SKM-1 treated with dmso at 0.1 percent for 144 hours (cell line): ENCODE data around the gene POLR1C.
"Not testable (repeated sequence)": the region's sequence is repeated elsewhere in the genome, so short reads cannot be mapped to it uniquely, and the experiment has no call there.

Experiments
- DNase-seq: peaks from one replicate; lab custom pipeline; 2025; ENCODE audit not compliant: unreplicated experiment; lab: John Stamatoyannopoulos, UW

The POLR1C gene

DNA sequence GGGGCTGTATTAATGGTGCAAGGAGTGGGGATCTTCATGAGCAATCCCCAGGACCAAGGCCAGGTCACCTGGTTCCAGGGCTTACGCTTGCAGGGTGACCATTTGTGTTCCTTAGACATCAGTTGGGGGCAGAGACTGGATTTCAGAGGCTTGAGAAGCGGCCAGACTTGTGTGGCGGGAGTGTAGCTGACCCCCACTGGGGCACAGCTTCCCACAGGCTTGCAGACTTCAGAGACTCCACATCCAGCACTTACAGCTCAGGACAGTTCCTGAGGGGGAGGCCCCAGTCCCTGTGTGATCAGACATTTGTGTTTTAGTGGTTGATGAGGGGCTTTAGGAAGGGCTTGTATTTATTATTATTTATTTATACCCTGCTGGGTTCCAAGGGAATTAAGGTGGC, 24.2 kb upstream of the POLR1C start:
- DNase-seq, result no peak

DNA sequence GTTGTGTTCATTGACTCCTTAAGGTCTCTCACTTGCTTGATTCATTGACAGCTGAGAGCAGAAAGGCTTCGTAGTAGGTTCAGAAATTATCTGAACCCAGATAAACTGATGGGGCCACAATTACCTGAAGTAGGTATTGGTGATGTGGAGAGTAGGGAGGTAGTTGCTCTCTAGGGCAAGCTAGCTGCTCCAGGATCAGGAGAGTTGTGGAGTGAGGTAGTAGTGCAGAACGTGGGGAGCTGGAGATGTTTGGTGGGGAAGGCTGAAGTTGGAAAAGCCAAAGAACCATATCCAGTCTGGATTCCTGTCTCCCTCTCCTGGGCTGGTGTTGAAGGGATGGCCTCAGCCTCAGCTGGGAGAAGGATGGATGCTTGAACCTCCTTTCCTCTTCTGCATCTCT, 23.7 kb upstream of the POLR1C start:
- DNase-seq, result no peak

DNA sequence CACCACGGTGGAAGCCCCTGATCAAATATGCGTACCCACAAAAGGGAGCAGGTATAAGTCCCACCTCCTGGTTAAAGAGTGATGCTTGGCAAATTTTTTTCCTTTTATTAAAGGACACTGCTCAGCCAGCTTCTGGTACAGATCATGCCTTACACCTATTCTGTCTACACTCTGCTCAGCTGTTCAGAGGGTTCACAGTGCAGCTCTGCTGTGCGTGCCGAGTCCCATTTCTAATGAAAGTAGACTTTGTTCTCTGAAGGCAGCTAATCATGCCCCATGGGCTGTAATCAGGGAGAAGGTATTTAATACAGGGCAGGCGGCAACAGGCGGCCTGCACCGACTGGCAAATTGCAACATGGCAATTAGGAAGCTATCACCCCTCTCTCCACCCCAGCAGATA, 23.1 kb upstream of the POLR1C start:
- DNase-seq, result no peak

DNA sequence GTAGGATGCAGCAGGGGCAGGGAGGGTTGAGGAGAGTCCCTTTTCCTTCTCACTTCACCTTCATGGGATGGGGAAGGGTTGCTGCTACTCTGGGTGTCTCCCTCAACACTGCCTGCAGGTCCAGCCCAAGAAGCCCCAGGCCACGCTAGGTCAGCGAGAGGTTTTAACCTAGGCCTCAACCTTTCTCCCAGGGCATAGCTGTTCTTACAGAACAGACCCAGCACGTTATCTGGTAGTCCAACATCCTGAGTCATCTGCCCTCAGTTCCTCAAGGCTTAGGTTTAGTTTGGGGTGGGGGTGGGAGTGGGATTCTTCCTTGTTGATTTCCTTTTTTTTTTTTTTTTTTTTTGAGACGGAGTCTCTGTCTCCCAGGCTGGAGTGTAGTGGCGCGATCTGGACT, 22.6 kb upstream of the POLR1C start:
- DNase-seq, result no peak

DNA sequence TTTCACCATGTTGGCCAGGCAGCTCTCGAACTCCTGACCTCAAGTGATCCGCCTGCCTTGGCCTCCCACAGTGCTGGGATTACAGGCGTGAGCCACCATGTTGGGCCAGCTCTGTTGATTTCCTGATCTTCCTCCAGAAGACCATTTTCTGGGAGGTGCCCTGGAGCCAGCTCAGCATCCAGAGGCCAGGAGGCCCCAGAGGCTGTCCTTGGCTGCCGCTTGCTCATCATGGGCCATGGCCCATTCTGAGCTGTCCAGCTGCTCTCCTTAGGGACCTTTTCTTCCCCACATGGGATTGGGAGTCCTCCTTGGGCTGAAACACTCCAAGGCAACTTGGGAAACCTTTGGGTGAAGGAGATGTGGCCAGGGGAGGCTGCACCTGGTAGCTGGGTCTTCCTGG, 22.1 kb upstream of the POLR1C start:
- no peak for DNase-seq

DNA sequence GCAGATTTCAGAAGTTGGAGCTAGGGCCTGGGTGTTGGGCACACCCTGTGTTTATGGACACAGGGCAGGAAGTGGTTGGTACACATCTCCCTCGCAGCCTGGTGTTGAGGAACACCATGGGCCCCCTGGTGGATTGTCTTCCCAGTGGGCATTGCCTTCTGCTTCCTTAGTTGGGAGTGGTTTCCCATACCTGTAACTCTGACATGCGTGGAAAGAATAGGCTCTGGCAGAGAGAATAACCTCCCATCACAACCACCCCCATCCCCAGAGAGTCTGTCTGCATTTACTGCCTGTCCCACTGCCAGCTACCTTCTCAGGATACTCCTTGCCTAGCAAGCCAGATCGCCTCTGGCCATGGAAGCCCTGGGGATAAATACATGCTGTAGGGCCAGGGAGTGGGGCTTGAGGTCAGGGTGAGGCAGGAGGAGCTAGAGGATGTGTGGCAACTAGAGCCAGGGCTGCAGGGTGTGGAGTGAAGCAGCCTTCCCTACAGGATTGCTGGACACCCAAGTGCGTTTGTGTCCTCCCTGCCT, 21.4 kb upstream of the POLR1C start:
- DNase-seq, result no peak

DNA sequence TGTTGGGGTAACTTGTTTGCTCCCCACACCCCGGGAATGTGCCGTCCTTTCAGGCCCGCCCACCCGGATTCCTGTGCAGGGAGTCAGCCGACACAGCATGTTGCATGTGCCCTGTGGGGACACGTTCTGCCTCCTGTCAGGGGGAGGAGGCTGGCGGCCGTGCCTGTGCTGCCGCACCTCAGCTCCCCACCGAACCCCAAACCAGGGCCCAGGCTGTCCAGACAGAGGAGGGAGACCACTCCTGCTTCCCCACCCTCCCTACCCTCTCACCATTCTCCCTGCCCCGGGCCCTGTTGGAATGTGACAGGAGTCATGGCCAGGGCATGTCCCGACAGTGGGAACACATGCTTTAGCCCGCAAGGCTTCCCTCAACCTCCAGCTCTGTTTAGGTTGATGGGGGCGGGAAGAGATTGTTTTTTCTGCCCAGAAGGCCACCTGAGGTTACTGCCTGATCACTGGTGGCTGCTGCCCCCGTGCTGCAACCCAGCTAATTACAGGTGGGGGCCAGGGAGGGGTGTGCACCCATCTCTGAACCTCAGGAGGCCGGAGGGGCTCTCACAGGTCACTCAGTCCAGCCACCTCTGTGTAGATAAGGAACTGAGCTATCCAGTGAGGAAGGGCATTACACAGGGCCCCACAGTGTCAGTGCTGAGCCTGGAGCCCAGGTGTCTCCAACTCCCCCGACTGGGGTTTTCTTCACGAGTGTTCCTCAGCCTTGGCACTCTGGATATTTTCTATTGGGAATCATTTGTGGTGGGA, 20.3 kb upstream of the POLR1C start:
- DNase-seq, result no peak

DNA sequence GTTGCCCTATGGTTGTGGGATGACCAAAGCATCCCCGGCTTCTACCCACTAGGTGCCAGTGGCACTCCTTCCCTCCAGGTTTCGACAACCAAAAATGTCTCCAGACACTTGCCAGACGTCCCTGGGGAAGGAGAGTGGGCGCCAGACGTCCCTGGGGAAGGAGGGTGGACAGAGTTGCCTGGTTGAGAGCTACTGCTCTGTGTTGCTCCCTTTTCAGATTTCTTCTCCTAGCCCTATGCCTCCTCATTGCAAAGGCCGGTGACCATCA, 19.8 kb upstream of the POLR1C start:
- DNase-seq, result no peak

DNA sequence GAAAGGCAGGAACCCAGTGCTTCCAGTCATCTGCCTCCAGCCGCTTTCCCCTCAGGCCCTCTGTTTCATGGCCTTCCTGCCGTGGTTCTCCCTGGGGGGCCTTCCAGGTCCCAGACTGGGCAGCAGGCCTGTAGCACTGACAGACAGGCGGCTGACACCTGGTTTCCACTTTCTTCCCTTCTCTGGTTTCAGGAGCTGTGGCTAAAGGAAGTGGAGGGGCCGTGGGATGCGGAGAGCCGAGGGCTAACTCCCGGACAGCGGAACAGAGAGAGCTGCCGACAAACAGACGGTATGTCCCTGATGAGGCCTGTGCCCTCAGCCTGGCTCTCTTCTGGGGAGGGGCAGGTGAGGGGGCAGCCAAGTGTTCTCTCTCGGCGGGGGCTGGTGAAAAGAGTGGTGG, 19.2 kb upstream of the POLR1C start:
- no peak for DNase-seq

DNA sequence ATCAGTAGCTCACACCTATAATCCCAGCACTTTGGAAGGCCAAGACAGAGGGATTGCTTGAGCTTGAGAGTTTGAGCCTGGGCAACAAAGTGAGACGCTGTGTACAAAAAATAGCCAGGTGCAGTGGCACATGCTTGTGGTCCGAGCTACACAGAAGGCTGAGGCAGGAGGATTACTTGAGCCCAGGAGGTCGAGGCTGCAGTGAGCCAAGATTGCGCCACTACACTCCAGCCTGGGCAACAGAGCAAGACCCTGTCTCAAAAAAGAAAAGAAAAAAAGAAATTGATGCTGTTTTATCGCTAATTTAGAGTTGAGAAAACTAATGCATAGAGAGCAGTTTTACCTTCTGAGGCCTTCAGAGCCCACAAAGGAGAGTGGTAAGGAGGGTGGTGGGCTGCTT, 18.6 kb upstream of the POLR1C start:
- not testable (repeated sequence) for DNase-seq

DNA sequence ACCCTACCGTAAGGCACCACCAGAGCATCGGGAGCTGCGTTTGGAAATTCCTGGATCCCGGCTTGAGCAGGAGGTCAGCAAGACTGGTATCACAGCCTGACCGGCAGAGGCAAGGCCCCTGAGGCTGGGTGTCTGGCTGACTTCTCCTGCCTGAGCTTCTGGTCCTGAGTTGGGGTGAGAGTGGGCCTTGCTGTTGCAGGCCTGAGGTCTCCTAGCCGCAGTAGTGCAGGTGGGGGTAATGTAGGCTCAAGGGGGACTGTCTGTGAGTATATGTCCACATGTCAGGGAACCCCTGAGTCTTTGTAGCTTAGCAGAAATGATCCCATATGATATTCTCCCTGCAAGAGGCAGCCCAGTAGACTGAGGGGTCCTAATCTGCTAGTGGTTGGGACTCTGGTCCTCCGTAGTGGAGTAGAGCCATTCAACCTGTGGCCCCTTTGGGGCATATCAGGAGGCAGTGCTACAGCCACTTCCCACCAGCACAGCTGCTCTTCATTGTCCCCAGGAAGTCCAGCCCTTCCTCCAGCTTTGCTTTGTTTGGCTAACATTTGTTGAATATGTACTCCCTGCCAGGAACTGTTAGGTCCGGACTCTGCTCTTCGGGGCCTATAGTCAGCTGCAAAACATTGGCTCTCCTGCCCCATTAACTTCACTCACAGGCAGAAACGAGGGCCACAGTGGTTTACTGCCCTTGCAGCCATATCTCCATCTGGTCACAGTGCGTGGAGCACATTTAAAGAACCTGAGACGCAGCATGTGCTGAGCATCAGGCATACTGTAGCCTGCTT, 17.7 kb upstream of the POLR1C start:
- no peak for DNase-seq

DNA sequence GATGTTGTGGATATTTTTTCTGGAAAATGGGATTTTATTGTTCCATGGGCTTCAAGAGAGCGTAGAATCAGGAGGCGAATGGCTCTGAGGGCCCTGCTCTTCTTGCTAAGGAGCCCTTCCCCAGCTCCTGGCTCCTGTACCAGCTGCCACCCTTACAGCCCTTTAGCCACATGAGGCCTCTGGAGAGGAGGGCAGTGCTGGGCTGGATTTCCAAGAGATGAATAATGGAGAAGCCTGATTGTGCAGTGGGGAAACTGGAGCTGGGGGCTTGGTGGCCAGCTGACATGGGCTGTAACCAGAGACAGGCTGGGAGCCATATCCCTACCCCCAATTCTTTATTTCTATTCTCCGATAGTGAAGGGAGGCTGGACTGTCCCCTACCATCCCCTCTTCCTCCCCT, 16.0 kb upstream of the POLR1C start:
- no peak for DNase-seq

DNA sequence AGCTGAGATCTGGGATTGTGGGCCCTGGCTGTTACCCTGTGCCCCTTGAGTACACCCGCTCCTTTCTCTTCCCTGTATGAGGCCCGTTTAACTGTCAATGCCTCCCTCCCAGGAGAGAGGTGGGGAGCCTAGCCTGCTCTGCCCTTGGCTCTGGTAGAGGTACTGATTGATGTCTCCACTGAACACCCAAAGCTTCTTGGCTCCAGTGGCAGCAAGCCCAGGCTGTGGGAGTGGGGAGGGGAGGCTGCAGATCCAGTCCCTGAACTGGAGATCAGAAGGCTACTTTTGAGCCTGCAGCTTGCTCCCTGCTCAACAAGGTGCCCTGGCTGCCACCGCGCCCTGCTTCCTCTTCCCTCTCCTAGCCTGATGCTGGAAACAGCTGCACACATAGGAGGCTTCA, 14.2 kb upstream of the POLR1C start:
- no peak for DNase-seq

DNA sequence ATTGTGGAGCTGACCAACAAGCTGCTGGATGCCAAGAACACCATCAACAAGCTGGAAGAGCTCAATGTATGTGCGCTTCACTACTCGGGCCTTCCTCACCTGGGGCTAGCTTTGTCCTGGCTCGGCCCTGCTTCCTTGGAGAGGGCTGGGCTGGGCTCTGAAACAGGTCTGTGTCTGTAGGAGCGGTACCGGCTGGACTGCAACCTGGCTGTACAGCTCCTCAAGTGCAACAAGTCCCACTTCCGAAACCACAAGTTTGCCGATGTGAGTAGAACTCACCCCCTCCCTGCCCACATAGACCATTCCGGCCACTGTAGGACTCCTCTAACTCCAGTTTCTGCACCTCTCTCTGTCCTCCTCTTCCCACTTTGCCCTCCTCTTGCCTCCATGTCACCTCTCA, 13.4 kb upstream of the POLR1C start:
- DNase-seq, result no peak

DNA sequence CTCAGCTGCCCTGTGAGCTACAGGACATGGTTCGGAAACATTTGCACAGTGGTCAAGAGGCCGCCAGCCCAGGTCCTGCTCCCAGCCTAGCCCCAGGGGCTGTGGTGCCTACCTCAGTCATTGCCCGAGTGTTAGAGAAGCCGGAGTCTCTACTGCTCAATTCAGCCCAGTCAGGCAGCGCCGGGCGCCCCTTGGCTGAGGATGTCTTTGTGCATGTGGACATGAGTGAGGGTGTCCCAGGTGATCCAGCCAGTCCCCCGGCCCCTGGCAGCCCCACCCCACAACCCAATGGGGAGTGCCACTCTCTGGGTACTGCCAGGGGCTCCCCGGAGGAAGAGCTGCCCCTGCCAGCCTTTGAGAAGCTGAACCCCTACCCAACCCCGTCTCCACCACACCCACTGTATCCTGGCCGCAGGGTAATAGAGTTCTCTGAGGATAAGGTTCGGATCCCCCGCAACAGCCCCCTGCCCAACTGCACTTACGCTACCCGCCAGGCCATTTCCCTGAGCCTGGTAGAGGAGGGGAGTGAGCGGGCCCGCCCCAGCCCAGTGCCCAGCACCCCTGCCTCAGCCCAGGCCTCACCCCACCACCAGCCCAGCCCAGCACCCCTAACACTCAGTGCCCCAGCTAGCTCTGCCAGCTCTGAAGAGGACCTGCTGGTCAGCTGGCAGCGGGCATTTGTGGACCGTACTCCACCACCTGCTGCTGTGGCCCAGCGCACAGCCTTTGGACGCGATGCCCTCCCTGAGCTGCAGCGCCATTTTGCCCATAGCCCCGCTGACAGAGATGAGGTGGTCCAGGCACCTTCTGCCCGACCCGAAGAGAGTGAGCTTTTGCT, 11.9 kb upstream of the POLR1C start:
- DNase-seq, result no peak

DNA sequence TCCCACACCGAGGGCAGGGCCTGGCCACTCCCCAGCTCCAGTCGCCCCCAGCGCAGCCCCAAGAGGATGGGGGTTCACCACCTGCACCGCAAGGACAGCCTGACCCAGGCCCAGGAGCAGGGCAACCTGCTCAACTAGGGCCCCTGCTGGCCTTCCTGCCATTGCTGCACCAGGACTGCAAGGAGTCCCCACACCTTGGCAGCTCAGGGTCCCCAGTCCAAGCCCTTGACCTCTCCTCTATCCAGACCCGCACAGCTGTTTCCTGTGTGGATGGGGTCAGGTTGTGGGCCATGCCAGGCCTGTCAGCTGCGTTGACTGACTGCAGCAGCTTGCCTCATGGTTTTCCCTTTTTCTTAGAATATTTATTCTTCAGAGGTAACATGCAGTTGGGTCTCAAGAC, 11.2 kb upstream of the POLR1C start:
- DNase-seq, result no peak

DNA sequence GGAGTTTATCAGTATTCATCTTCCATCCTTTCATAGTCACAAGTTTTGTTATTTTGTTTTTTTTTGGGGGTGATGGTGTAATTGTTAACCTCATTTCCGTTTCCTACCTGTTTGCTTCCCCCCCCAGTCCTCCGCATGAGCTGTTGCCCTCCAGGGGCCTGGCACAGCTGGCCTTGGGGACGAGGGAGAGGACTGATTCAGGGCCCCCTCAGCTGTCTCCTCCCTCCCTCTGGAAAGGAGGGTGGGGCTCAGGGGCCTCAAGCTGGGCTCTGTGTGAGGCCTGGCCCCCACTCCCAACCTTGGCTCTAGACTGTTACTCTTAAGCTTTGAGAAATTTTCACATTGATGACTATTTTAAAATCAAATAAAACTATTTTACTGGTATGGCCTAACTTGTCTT, 10.7 kb upstream of the POLR1C start:
- no peak for DNase-seq

DNA sequence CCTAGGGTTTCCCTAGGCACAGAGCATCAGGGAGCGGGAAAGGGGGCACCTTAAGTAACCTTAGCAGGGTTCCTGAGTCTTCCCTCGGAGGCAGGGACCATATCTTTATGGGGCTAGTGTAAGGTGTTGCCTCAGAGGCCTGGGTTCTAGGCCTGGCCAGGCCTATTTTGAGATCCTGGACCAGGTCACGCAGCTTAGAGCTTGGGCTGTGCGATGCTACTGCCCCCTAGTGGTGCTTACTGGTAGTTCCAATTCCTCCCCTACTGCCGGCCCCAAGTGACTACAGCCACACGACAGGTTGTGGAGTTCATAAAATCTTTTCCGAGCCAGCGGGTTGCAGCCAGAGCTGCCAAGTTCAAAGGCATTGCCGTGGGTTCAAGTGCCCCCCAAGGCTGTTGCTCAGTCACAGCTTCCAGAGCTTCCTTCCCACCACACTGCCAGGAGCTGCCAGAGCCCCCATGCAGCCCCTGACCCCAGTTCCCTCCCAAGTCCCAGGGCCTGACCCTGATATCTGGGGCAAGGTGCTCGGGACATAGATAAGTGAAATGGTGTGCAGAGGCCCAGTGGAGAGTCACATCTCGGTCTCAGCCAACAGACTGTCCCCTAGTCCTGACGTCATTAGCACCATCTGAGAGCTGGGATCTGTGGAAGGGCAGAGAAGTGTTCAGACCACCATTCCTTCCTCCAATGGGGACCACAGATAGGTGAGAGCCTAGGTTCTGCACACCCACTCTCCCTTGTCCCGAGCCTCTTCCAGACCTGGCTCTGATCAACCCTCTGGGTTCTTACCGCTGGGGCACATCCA, 10.0 kb upstream of the POLR1C start:
- DNase-seq, result peak; percentile 65

DNA sequence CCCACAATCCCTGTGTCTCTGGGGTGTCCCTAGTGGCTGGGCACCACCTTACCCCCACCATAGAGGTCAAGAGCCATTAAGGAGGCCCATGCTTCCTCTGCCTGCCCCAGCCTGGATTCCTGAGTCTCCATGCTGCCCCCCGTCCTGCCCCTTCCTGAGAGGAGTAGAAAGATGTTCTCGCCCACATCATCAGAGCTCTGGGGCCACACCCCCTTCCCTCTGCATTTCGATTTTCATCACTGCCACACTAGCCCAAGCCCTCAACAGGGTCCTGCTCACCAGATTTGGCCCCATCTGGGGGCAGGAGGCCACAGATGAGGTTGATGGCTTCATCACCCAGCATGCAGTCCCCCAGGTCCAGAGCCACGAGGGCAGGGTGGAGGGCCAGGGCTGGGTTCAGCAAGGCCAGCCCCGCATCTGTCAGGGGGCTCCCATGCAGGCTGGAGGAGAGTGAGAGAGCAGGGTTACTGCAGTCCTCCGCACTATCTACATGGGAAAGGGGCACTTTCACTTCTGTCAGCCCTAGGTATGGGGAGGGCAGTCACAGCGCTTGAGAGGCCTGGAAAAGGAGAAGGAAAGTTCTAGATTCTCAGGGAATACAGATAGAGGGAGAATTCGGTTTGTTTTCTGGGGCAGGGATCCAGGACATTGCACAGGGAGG, 8.3 kb upstream of the POLR1C start:
- DNase-seq, result no peak

DNA sequence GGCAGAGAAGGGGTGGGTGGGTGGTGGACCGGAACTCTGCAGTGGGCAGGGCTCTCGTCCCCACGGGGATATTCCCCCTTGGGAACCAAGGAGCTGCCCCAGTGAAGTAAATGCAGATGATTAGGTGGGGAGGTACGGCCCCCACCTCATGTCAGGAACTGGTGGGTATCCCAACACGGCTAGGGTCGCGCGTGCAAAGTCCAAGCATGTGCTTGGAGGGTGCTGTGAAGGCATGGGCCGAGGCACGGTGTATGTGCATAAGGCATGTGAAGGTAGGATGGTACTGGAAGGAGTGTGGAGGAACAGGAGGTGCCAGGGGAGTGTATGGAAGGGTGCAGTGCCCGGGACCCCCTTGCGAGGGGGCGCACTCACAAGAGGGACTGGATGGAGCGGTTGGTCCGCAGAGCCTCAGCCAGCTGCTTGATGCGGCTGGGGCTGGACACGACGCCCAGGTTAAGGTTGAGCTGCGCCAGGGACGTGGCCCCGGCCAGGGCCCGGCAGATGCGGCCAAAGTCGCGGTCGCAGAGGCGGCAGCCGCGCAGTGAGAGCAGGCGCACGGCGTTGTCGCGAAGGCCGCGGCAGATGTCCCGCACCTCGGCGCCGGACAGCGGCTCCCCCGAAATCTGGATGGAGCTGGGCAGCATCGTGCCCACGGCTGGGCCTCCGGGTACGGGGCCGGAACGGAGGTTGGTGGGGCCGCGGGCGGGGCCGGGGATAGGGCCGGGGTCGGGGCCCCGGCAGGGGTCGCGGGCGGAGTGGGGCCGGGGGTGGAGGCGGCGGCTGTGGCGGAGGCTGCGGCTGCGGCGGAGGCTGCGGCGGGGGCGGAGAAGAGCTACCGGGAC, 7.5 kb upstream of the POLR1C start:
- DNase-seq, result no peak
